Osteocyte (in vitro differentiated cells): ENCODE measurements around the gene KLRD1. TPM values are rescaled to one million over a fixed set of nuclear protein-coding genes. Genes with fewer than 3 reads are reported as not detected.
A peak's percentile ranks its signal among the peaks of the same experiment; 100 is the strongest.
"Not testable (repeated sequence)": the region's sequence is repeated elsewhere in the genome, so short reads cannot be mapped to it uniquely, and the experiment has no call there.

ENCODE experiments used
- DNase-seq: peaks from one replicate; pipeline ENCODE4 v3.0.0; 2021; ENCODE audit warnings: mixed read lengths; ENCODE audit not compliant: unreplicated experiment; ENCODE audit errors: extremely low spot score
- H3K27ac Mint-ChIP-seq: one replicate; pipeline ENCODE4 v1.8.0; 2021; ENCODE audit warnings: mild to moderate bottlenecking, mixed read lengths; ENCODE audit not compliant: unreplicated experiment
- H3K27me3 Mint-ChIP-seq: one replicate; pipeline ENCODE4 v1.8.0; 2021; ENCODE audit warnings: mixed read lengths; ENCODE audit not compliant: unreplicated experiment
- H3K36me3 Mint-ChIP-seq: one replicate; pipeline ENCODE4 v1.8.0; 2021; ENCODE audit warnings: mixed read lengths; ENCODE audit not compliant: unreplicated experiment
- H3K4me1 Mint-ChIP-seq: one replicate; pipeline ENCODE4 v1.8.0; 2021; ENCODE audit warnings: mixed read lengths; ENCODE audit not compliant: unreplicated experiment
- H3K4me3 Mint-ChIP-seq: one replicate; pipeline ENCODE4 v1.8.0; 2021; ENCODE audit warnings: mild to moderate bottlenecking, moderate library complexity, mixed read lengths; ENCODE audit not compliant: unreplicated experiment
- H3K9me3 Mint-ChIP-seq: one replicate; pipeline ENCODE4 v1.8.0; 2021; ENCODE audit warnings: mixed read lengths; ENCODE audit not compliant: unreplicated experiment
- total RNA-seq: library from RNA; stranded (reverse); gene quantifications from 2 replicates; pipeline ENCODE4 v1.2.1, GENCODE V29; 2021
- TF ChIP-seq, protein P1 (sequence below): fragments of 200-600 bp; sonication (generic); IDR thresholded peaks from 2 replicates; pipeline ENCODE4 v1.5.0; 2021; ENCODE audit warnings: antibody characterized with exemption, mild to moderate bottlenecking, moderate library complexity

Gene KLRD1
- total RNA-seq, 1 donor from 2014 or later = 0.03 TPM

GRCh38 chr12:10364815-10365622 is 57.3 kb downstream of the KLRD1 start:
- H3K9me3 Mint-ChIP-seq = peaks cover 7% of the 10 kb centered on the region
- H3K27me3 Mint-ChIP-seq = no peaks in the 10 kb centered on the region
- H3K4me1 Mint-ChIP-seq = peaks cover 27% of the 10 kb centered on the region
- TF ChIP-seq, protein P1, sequence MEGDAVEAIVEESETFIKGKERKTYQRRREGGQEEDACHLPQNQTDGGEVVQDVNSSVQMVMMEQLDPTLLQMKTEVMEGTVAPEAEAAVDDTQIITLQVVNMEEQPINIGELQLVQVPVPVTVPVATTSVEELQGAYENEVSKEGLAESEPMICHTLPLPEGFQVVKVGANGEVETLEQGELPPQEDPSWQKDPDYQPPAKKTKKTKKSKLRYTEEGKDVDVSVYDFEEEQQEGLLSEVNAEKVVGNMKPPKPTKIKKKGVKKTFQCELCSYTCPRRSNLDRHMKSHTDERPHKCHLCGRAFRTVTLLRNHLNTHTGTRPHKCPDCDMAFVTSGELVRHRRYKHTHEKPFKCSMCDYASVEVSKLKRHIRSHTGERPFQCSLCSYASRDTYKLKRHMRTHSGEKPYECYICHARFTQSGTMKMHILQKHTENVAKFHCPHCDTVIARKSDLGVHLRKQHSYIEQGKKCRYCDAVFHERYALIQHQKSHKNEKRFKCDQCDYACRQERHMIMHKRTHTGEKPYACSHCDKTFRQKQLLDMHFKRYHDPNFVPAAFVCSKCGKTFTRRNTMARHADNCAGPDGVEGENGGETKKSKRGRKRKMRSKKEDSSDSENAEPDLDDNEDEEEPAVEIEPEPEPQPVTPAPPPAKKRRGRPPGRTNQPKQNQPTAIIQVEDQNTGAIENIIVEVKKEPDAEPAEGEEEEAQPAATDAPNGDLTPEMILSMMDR = no peak
- peaks cover 7% of the 10 kb centered on the region for H3K36me3 Mint-ChIP-seq
- no peak for DNase-seq
- H3K27ac Mint-ChIP-seq = no peak overlapping the region
- no peak overlapping the region for H3K4me3 Mint-ChIP-seq

DNA sequence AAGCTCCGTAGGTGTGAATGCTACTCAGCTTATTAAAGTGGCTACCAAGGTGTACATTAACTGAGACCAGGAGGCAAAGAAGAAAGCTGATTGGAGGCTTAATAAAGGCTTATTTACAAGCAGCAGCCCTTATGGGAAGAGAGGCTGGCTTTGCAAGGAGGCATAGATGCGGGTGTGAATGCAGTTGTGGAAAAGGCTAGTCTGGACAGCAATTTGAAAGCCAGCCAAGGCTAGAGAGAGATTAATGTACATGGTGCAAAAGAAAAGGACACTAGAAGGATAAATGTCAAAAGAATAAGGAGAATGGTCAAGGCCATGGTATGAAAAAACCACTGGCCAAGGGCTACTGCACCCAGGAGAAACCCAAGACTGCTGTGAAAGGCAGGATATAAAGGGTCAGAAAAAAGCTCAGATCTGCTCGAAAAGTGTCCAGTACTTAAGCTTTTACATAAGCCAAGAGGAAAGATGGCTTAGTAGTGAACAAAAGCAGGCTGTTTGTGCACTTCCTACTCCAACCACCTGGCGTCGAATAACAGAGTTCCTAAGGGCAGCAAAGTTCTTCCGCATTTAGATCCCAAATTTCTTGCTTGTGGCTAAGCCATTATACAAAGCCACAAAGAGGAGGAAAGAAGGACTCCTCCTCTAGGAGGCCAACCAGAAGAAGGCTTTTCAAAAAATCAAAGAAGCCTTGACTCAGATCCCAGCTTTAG is 58.2 kb downstream of the KLRD1 start:
- no peak overlapping the region for H3K4me3 Mint-ChIP-seq
- no peaks in the 10 kb centered on the region for H3K27me3 Mint-ChIP-seq
- H3K27ac Mint-ChIP-seq = no peak overlapping the region
- peaks cover 19% of the 10 kb centered on the region for H3K4me1 Mint-ChIP-seq
- peaks cover 7% of the 10 kb centered on the region for H3K9me3 Mint-ChIP-seq
- H3K36me3 Mint-ChIP-seq = peaks cover 12% of the 10 kb centered on the region
- DNase-seq = no peak
- TF ChIP-seq, protein P1 = no peak

DNA sequence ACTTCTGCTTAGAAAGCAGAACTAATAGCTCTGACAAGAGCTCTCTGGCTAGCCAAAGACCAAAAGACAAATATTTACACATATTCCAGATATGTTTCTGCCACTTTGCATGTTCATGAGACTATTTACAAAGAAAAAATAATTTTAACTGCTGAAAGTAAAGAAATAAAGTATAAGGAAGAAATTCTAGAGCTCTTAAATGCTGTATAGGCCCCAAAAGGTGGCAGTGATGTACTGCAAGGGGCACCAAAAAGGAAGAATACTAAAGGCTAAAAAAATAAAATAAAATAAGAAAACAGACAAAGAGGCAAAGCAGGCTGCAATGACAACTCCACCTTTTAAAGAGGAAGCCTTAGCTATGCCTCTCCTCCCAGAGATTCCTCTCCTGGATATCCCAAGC is 59.2 kb downstream of the KLRD1 start:
- Mint-ChIP-seq H3K4me3 (no peak overlapping the region), H3K36me3 (peaks cover 14% of the 10 kb centered on the region), H3K4me1 (peaks cover 11% of the 10 kb centered on the region), H3K27me3 (no peaks in the 10 kb centered on the region), H3K27ac (peak overlapping the region; percentile 21), H3K9me3 (peaks cover 7% of the 10 kb centered on the region)
- no peak for DNase-seq
- TF ChIP-seq, protein P1 = peak; percentile 69

GRCh38 chr12:10367714-10368113 is 60.0 kb downstream of the KLRD1 start:
- not testable (repeated sequence) for DNase-seq, H3K4me3 Mint-ChIP-seq, H3K27me3 Mint-ChIP-seq, H3K27ac Mint-ChIP-seq, H3K9me3 Mint-ChIP-seq
- H3K4me1 Mint-ChIP-seq = peaks cover 17% of the 10 kb centered on the region
- H3K36me3 Mint-ChIP-seq = peaks cover 20% of the 10 kb centered on the region

DNA sequence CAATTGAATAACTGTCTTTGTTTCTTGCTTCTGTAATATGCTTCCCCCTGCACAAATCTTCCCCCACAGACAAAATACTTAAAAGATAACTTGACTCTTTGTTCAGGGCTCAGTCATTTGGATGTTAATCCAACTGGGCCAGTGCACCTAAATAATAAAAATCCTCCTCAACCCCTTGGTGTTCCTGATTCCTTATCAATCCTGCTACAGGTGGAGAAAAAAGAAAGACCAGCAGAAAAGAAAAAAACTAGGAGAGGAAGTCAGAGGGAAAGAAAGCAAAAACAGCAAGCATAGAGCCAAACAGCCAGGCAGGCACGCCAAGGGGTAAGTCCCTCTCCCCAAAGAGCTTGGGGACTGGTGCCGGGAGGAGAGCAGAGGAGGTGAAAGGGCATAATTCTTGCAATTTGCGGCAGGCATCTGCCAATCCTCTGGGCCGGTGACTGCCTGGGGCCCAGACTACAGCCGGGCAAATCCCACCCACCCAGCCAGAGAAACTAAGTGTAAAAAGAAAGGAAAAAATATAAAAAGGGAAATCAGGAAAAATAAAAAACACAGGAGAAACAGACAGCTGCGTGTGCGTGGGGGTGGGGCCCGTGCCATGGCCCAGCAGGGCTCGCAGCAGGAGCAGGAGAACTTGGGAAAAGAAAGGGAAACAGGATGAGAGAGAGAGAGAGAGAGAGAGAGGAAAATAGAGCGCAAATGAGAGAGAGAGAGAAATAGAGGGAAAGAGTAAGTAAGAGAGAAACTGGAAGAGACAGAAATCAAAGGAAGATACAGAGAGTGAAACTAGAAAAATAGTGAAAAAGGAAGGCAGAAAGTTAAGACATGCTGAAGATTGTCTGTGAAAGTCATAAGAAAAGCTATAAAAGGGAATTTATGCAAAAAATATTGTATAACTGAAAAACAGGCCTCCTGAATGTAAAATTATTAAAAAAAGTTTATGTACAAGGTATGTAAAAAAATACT is 60.8 kb downstream of the KLRD1 start:
- Mint-ChIP-seq H3K36me3 (peaks cover 24% of the 10 kb centered on the region), H3K4me3 (peak overlapping the region; percentile 16), H3K9me3 (peaks cover 7% of the 10 kb centered on the region), H3K4me1 (peaks cover 21% of the 10 kb centered on the region), H3K27me3 (no peaks in the 10 kb centered on the region), H3K27ac (peak overlapping the region; percentile 35)
- no peak for DNase-seq
- TF ChIP-seq, protein P1 = no peak
